HG02571 (cell line): ENCODE data around the gene ARHGEF37.

Source experiments
- ATAC-seq: cut with Tn5 transposase; IDR thresholded peaks from one replicate; pipeline ENCODE4 v1.9.1; 2021; ENCODE audit warnings: mild to moderate bottlenecking, moderate library complexity; ENCODE audit not compliant: unreplicated experiment

The ARHGEF37 gene

GRCh38 chr5:149599375-149599774, 18.1 kb downstream of the ARHGEF37 start:
- ATAC-seq, result no peak

DNA sequence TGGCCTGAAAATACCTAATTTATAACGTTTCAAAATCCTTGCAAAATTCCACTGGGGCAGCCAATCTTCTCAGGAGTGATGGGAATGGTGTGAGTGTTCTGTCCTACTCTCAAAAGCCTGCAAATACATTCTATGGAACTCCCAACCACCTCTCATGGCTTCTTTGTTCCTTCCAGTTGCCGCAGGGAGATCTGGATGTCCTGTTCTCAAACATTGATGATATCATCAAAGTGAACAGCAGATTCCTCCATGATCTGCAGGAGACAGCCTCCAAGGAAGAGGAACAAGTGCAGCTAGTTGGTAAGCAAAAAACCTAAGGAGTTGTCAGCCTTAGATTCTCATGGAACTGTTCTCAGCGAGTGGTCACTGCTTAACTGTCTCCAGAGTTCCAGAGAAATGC, 19.6 kb downstream of the ARHGEF37 start:
- ATAC-seq, result no peak

DNA sequence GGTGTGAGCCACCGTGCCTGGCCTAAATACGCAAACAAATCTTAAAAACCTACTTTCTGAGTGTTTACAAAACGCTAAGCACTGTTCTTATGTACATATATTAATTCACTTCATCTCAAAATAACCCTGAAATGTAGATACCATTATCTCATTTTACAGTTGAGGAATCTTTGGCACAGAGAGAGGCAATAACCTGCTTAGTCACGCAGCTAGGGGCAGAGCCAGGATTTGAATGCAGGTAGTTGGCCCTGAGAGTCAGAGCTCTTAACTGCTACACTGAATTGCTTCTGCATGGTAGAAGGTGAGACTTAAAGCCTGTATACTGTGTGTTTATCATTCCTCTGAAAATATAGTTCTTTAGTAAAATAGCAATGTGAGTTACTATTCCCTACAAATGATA, 21.9 kb downstream of the ARHGEF37 start:
- no peak for ATAC-seq

- no peak for ATAC-seq
Measured at GRCh38 chr5:149603920-149604319, 22.6 kb downstream of the ARHGEF37 start.

DNA sequence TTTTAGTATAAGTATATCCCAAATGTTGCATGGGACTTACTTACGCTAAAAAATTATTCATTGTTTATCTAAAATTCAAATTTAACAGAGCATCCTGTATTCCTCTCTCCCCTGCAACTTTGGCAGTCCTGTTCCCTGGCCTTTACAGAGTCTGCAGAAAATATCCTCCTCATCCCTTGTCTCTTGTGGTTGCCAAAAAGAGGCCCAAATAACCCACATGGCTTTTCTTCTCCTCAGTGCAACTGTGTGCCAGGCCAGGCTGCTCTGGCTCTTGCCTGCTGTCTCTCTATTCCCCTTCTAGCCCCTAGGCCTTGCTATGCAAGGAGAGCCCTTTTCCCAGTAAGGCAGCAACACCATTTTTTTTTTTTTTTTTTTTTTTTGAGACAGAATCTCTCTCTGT, 23.0 kb downstream of the ARHGEF37 start:
- ATAC-seq, result no peak

DNA sequence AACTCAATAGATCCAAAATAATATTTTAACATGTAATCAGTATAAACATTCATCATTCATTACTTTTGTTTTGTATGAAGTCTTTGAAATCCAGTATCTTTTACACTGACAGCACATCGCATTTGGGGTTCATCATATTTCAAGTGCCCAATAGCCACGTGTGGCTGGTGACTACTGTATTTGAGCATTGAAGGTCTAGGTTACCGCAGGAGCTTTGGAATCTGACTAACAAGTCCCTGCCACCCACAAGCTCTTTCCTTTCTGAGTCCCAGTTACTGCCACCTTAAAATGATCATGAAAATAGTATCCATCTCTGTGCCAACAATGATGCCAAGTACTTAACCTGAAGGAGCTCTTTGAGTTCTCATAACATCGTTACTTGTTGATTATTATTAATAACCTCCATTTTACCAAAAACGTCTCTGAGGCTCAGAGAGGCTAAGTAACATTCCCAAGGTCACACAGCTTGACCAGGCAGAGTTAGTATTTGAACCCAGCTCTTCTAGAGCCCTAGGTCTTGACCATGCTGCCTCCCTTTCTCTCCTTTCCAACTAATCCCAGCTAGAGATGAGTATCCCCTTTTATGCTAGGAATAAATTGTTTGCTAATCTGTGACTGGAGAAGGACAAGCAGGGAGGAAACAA, 24.2 kb downstream of the ARHGEF37 start:
- ATAC-seq, result no peak

- peak; percentile 80 for ATAC-seq
Measured at GRCh38 chr5:149605998-149606724, 24.9 kb downstream of the ARHGEF37 start.

GRCh38 chr5:149608936-149609545, 27.7 kb downstream of the ARHGEF37 start:
- ATAC-seq, result no peak

DNA sequence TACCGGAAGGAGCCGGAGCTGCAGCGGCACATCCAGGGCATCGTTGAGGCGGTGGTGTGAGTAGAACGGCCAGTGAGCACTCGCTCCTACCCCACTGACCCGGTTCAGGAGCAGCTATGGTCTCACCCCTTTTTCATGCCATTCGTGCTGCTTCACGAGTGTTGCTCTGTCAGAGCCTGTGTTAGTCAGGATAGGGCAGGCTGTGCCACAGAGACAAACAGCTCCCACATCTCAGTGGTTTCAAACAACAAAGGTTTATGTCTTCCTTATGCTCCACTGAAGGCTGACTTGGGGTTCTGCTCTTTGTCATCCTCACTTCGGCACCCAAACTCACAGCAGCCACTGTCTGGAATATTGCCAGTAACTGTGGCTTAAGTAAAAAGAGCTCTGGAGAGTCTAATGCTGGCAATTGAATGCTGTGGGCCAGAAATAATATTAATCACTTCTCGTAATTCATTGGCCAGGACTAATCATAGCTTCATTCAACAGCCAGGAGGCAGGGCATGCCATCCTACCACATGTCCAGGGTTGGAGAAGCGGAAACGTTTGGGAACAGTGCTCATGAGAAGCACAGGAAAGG, 28.4 kb downstream of the ARHGEF37 start:
- ATAC-seq, result no peak

DNA sequence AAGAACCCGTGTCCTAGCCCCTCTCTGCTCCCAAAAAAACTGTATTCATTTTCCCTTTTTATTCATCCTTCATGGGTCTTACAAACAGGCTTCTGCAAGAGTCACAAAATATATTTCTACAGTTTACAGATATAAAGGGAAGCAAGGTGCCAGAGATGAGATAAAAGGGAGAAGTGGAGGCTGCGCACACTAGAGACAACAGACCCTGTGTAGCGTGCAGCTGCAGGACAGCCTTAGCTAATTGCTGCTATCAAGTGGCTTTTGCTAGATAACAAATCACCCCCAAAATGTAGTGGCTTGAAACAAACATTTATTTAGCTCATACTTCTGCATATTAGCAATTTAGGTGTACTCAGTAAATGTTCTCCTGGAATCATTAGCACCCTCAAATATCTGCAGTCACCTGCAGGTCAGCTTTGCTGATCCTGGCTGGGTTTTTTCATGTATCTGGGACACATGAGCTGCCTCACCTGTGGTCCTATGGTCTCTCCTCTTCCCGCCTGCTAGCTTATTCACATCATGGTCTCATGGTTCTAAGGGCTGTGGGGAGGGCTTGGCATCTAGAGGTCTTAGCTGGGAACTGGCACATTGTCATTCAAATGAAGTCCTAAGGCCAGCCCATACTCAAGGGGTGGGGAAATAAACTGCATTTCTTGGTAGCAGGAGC, 29.4 kb downstream of the ARHGEF37 start:
- no peak for ATAC-seq

DNA sequence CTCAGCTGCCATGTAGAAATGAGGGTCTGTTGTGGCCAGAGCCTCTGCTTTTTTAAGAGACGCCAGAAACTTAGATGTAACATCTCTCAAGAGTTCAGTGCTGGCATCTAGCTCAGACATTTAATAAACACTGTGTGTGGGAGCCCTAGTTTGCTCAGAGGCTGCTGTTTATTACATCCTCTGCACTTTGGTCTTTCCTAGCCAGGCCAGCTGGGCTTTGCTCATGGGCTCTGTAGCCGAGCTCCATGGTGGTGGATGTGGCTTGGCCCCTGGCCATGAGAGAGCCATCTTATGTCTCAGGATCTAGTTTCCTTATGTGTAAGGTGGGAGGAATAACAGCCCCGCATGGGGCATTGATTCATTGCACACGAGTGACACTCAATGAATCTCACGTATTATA, 30.0 kb downstream of the ARHGEF37 start:
- ATAC-seq, result no peak

DNA sequence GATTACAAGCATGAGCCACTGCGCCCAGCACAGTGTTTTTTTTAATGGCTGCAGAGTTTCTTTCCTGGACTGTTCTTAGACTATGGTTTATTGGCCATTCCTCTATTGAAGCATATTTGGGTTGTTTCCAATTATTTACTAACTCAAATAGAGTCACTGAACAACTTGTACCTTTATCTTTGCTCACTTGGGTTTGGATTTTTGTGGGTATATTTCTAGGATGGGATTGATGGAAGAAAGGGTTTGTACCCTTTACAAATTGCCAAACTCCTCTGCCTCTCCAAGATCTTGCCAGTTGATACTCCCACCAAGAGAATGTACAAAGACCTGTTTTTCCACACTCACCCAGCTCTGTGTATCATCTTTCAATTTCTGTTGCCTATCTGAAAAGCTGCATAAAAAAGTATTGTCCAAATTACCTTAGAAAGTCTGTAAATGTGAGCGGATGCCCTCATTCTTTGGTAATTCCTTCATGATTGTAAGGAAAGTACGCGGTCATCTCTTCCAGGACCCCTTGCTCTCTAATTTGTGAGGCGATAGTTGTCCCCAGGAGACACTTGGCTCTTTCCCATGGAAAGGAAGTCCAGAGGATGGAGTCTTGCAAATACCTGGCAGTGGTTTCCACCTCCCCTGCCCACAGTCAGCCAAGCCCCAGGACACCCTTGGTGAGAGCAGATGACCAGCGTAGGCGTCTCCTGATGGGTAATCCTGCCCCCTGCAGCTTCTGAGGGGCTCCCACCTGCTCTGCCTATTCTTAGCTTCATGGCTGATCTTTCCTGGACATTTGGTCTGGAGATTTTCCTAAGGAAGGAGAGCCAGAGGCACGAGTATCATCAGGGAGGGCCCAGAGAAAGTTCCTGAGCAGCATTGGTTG, 33.0 kb downstream of the ARHGEF37 start:
- no peak for ATAC-seq

GRCh38 chr5:149615976-149616375, 34.7 kb downstream of the ARHGEF37 start:
- no peak for ATAC-seq

DNA sequence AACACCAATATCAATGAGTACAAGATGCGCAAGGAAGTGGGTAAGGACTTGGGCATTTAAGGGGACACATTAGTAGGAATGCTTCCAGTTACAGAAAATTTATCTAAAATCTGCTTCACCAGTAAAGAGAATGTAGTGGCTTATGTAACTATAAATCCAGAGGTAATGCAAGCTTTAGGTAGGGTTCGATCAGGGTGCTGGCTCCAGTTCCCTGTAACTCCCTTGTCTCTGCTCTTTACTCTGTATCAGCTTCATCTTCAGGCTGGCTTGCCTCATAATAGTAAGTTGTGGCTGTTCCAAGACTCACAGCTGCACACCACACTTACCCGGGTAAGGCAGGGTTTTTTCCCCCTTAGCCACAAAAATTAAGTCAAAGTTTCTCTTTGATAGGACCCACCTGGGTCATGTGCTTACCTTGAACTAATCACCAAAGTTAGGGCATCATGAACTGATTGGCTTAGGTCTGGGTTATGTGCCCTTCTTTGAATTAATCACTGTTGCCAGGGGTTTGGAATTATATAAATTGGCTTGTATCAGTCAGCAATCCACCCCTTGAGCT, 35.5 kb downstream of the ARHGEF37 start:
- peak; percentile 64 for ATAC-seq

DNA sequence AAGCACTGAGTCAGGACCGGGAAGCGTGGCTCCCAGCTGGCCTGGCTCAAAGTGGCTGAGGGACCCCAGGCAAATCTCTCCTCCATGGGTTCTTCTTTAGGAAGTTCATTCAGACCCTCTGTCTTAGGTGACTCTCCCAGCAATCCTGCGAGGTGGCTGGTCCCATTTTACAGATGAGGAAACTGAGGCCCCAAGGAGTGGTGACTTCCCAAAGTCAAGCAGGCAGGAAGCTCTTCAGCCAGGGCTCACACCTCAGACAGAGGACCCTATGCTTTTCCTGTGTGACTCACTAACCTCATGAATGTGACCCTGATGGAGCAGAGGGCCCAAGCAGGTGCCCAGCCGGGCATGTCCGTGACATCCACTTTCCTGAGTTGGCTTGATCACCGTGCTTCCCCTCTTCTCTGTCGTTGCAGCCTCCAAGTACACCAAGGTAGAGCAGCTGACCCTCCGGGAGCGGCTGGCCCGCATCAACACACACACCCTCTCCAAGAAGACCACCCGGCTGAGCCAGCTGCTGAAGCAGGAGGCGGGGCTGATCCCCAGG, 36.5 kb downstream of the ARHGEF37 start:
- no peak for ATAC-seq

DNA sequence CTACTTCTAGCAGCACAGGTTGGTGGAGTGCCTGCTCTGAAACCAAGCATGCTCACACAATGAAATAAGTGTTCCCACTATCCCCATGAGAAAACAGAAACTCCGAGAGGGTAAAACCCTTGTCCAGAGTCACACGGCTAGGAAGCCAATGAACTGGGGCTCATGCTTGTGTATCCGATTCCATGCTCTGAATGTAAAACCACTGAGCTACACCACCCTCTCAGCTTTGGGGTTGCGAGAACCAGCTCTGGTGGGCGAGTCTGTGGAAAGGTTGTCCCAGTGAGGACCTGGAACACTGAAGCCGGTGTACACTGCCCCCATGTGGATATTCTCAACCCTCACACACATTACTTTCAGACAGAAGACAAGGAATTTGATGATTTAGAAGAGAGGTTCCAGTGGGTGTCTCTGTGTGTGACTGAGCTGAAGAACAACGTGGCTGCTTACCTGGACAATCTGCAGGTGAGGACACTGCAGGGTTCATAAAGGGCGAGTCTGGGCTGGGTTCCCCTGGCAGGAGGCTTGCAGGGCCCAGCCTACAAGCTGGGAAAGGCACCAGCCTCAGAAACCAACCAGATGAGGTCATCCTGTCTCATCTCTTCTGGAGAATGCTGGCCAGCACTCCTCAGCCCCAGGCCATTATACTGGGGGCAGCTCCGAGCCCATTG, 37.4 kb downstream of the ARHGEF37 start:
- ATAC-seq, result no peak

GRCh38 chr5:149621415-149622098, 40.3 kb downstream of the ARHGEF37 start:
- ATAC-seq, result no peak

GRCh38 chr5:149622466-149622865, 41.2 kb downstream of the ARHGEF37 start:
- ATAC-seq, result no peak

- ATAC-seq, result no peak
Measured at GRCh38 chr5:149623473-149623872, 42.2 kb downstream of the ARHGEF37 start.
